ENCODE measurements around the gene NEGR1.

Gene NEGR1

DNA sequence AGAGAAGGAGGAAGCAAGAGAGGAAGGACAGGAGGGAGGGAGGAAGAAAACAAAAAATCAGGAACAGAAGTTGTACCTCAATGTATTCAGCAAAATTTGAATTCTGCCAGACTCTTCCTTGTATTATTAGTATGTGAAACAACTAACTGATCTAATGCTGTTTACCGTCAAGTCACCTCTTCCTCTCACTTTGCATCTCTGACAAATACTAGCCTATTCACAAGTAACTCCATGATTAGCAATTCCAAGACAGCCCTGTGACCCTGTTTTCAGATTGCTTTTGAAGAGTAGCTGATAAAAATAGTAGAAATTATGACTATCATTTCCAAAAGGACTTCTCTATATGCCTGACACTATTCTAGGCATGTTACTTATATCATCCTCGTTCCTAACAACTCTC is 445.4 kb downstream of the NEGR1 start:
- DNase-seq (ENCODE audit: low read depth in 2 of 2): no peak
- no peak overlapping the region for H3K4me3 ChIP-seq (replicated peaks in 1 of 2; ENCODE audit: low read depth in 2 of 2, low read length in 2 of 2)
- no peak for TF ChIP-seq CTCF (IDR thresholded peaks at IDR 0.05; ENCODE audit: low read depth, low read length)

DNA sequence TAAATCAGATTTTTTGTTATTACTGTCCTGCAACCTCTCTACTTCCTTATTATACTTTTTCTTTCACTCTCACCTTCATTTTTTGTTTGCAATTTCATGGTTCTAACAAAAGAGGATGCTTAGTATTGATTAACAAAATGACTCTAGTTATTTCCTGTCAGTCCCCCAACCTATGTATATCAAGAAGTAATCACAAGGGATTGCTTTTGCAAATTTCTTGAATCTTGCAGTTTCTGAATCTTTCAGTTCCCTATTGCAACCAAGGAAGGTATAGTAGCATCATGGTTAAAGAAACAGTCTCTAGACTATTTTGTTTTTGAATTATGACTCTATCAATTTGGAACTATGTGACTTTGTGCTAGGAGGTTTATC is 446.9 kb downstream of the NEGR1 start:
- H3K4me3 ChIP-seq (replicated peaks in 1 of 2; ENCODE audit: low read depth in 2 of 2, low read length in 2 of 2): no peak overlapping the region
- TF ChIP-seq CTCF (IDR thresholded peaks at IDR 0.05; ENCODE audit: low read depth, low read length): no peak
- no peak for DNase-seq (ENCODE audit: low read depth in 2 of 2)

DNA sequence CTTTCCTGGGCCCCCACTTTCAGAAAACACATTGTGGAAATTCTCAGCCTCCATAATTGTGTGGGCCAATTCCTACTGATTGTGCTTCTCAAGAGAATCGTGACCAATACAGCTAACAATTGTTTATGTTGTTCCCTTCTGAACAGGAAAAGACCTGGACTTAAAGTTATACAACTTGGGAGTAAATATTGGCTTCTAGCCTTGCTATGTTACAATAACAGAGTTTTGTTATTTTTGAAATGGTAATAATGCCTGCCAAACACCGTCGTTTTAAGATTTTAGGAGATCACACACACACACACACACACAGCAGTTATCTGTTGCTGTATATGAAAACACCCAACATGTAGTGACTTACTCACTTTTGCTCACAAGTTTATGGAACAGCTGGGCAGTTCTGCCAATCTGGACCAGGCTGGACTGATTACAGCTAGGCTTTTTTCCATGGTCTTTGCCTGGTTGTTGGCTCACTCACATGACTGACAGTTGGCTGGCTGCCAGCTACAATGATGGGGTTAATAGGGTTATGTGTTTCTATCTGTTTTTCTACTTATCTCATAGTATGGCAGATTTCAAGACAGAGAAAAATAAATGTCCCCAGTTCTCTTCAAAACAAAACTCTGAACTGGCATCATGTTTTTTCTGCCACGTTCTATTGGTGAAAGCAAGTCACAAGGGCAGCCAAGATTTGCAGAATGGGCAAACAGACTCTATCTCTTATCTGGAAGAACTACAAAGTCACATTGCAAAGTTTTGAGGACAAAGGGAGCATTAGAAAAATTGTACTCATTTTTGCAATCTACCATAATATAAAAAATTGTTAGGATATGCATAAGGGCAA is 447.5 kb downstream of the NEGR1 start:
- no peak for TF ChIP-seq CTCF (IDR thresholded peaks at IDR 0.05; ENCODE audit: low read depth, low read length)
- peak in 1 of 2 donors; percentile 22 for DNase-seq (ENCODE audit: low read depth in 2 of 2)
- H3K4me3 ChIP-seq (replicated peaks in 1 of 2; ENCODE audit: low read depth in 2 of 2, low read length in 2 of 2): no peak overlapping the region

DNA sequence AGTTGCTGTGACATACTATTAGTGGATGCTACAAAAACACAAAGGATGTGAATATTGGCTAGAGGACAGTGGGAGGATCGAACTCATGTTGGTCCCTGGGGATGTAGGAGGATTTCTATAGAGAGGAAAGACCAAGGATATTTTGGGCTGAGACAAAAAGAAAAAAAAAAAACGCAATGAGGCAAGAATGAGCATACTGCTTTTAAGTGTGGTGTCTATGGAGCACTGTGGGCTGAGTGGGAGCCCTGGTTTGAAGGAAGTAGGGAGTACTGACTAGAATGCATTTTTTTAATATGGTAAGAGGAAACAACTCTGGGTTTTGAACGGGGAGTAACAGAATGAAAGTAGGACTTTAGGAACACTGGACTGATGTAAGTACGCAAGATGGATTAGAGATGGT is 450.7 kb downstream of the NEGR1 start:
- no peak for DNase-seq (ENCODE audit: low read depth in 2 of 2)
- H3K4me3 ChIP-seq (replicated peaks in 1 of 2; ENCODE audit: low read depth in 2 of 2, low read length in 2 of 2): no peak overlapping the region
- TF ChIP-seq CTCF (IDR thresholded peaks at IDR 0.05; ENCODE audit: low read depth, low read length): no peak

- no peak for TF ChIP-seq CTCF (IDR thresholded peaks at IDR 0.05; ENCODE audit: low read depth, low read length)
- H3K4me3 ChIP-seq (replicated peaks in 1 of 2; ENCODE audit: low read depth in 2 of 2, low read length in 2 of 2): no peak overlapping the region
- no peak for DNase-seq (ENCODE audit: low read depth in 2 of 2)
Observed at GRCh38 chr1:71829346-71829745, 453.0 kb downstream of the NEGR1 start.

- H3K4me3 ChIP-seq (replicated peaks in 1 of 2; ENCODE audit: low read depth in 2 of 2, low read length in 2 of 2): no peak overlapping the region
- no peak for TF ChIP-seq CTCF (IDR thresholded peaks at IDR 0.05; ENCODE audit: low read depth, low read length)
- no peak for DNase-seq (ENCODE audit: low read depth in 2 of 2)
Observed at GRCh38 chr1:71828431-71829012, 453.8 kb downstream of the NEGR1 start.

All from cardiac fibroblast (primary cell).